ENCODE measurements around the gene PKD1.

PKD1 gene

DNA sequence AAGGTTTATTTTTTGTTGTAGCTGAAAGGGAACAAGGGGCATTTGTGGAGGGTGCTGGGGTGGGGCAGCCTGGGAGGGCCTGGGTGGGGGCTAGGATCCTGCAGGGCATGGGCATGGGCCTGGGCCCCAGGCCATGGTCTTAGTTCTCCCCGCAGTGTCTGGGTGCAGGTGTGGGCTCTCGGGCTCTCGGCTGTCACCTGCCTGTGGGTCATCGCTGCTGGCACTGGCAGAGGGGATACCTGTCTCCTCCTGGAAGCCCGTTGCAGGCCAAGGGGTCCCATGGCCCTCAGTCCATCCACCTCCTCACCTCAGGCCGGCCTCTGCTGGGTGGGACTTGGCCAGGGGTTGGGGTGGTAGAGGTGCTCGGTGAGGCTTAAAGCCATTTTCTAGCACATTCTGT, 57.6 kb downstream of the PKD1 start:
- no peak for TF ChIP-seq POLR2AphosphoS5 (IDR thresholded peaks at IDR 0.05; ENCODE audit: low read depth, low read length)
- TF ChIP-seq TAF1 (IDR thresholded peaks at IDR 0.05; ENCODE audit: low read depth, low read length): no peak
- TF ChIP-seq POLR2A (IDR thresholded peaks at IDR 0.05; ENCODE audit: low read depth, low read length): no peak
- TF ChIP-seq SPI1 (IDR thresholded peaks at IDR 0.05; ENCODE audit: low read depth, low read length): no peak
- TF ChIP-seq PAX5 (IDR thresholded peaks at IDR 0.05; ENCODE audit: insufficient read depth, low read length, severe bottlenecking): no peak
- no peak for TF ChIP-seq POU2F2 (IDR thresholded peaks at IDR 0.05; ENCODE audit: low read depth, low read length)
- FAIRE-seq (no peak), DNase-seq (ENCODE audit: insufficient read length, low spot score) (no peak)

GRCh38 chr16:2077696-2078095, 58.0 kb downstream of the PKD1 start:
- DNase-seq (ENCODE audit: insufficient read length, low spot score) (no peak), FAIRE-seq (no peak)
- no peak for TF ChIP-seq PAX5 (IDR thresholded peaks at IDR 0.05; ENCODE audit: insufficient read depth, low read length, severe bottlenecking)
- no peak for TF ChIP-seq POLR2AphosphoS5 (IDR thresholded peaks at IDR 0.05; ENCODE audit: low read depth, low read length)

DNA sequence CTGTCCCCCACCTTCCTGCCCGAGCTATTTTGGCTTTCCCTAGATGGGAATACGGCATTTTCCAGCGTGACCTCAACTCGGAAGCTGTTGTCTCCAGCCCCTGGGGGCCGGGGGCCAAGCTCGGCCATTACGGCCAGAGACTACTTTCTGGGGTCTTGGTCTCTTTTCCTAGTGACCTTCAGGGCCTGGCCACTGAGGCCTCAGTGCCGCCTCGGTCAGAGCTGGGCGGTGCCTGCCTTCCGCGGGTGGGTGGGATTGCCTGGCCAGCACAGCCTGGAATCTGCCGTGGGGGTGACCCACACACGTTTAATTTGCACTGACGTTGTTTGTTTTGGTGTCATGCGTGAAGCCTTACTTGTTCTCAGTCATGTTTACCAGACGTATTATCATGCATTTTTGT, 58.7 kb downstream of the PKD1 start:
- TF ChIP-seq POU2F2 (IDR thresholded peaks at IDR 0.05; ENCODE audit: low read depth, low read length) (no peak), TAF1 (IDR thresholded peaks at IDR 0.05; ENCODE audit: low read depth, low read length) (no peak), PAX5 (IDR thresholded peaks at IDR 0.05; ENCODE audit: insufficient read depth, low read length, severe bottlenecking) (no peak), POLR2AphosphoS5 (IDR thresholded peaks at IDR 0.05; ENCODE audit: low read depth, low read length) (no peak), POLR2A (IDR thresholded peaks at IDR 0.05; ENCODE audit: low read depth, low read length) (no peak), SPI1 (IDR thresholded peaks at IDR 0.05; ENCODE audit: low read depth, low read length) (no peak)
- DNase-seq (ENCODE audit: insufficient read length, low spot score): no peak
- FAIRE-seq: no peak

- DNase-seq (ENCODE audit: insufficient read length, low spot score) (no peak), FAIRE-seq (no peak)
These were observed 59.4 kb downstream of the PKD1 start for GRCh38 chr16:2076072-2076865.

DNA sequence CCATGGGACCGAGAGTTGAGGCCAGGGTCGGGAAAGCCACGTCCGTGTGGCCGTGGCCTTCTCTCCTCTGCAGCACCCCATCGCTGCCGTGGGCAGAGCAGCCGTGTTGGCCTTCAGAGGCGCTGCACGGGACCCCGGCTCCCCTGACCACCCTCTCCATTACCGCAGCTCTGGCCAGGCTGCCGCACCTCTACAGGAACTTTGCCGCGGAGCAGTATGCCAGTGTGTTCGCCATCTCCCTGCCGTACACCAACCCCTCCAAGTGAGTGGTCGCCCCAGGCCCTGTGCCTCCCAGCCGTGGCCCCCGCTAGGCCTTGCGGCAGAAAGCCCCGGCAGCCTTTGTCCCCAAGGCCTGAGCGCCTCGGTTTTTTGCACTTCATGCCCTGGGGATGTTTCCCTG, 60.1 kb downstream of the PKD1 start:
- DNase-seq (ENCODE audit: insufficient read length, low spot score) (no peak), FAIRE-seq (no peak)
- no peak for TF ChIP-seq POU2F2 (IDR thresholded peaks at IDR 0.05; ENCODE audit: low read depth, low read length)
- TF ChIP-seq TAF1 (IDR thresholded peaks at IDR 0.05; ENCODE audit: low read depth, low read length): no peak
- TF ChIP-seq PAX5 (IDR thresholded peaks at IDR 0.05; ENCODE audit: insufficient read depth, low read length, severe bottlenecking): no peak
- no peak for TF ChIP-seq POLR2A (IDR thresholded peaks at IDR 0.05; ENCODE audit: low read depth, low read length)
- no peak for TF ChIP-seq POLR2AphosphoS5 (IDR thresholded peaks at IDR 0.05; ENCODE audit: low read depth, low read length)
- TF ChIP-seq SPI1 (IDR thresholded peaks at IDR 0.05; ENCODE audit: low read depth, low read length): no peak

More at GRCh38 chr16:2076072-2076865, 59.4 kb downstream of the PKD1 start:
- TF ChIP-seq POLR2AphosphoS5 (IDR thresholded peaks at IDR 0.05; ENCODE audit: low read depth, low read length): no peak
- TF ChIP-seq TAF1 (IDR thresholded peaks at IDR 0.05; ENCODE audit: low read depth, low read length): no peak
- no peak for TF ChIP-seq SPI1 (IDR thresholded peaks at IDR 0.05; ENCODE audit: low read depth, low read length)
- TF ChIP-seq POLR2A (IDR thresholded peaks at IDR 0.05; ENCODE audit: low read depth, low read length): no peak
- TF ChIP-seq POU2F2 (IDR thresholded peaks at IDR 0.05; ENCODE audit: low read depth, low read length): no peak
- no peak for TF ChIP-seq PAX5 (IDR thresholded peaks at IDR 0.05; ENCODE audit: insufficient read depth, low read length, severe bottlenecking)

DNA sequence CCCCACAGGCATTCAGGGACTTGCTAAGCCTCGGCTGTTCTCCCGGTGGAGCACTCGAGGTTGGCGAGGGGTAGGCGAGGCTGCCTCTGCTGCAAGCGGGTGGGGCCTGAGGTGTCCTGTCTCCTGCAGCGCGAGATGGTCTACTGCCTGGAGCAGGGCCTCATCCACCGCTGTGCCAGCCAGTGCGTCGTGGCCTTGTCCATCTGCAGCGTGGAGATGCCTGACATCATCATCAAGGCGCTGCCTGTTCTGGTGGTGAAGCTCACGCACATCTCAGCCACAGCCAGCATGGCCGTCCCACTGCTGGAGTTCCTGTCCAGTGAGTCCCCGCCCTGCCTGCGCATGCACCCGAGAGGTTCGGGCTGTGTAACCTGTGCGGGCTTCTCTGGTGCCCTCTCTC, 61.6 kb downstream of the PKD1 start:
- TF ChIP-seq SPI1 (IDR thresholded peaks at IDR 0.05; ENCODE audit: low read depth, low read length) (no peak), PAX5 (IDR thresholded peaks at IDR 0.05; ENCODE audit: insufficient read depth, low read length, severe bottlenecking) (no peak), POU2F2 (IDR thresholded peaks at IDR 0.05; ENCODE audit: low read depth, low read length) (no peak), POLR2AphosphoS5 (IDR thresholded peaks at IDR 0.05; ENCODE audit: low read depth, low read length) (no peak), TAF1 (IDR thresholded peaks at IDR 0.05; ENCODE audit: low read depth, low read length) (no peak), POLR2A (IDR thresholded peaks at IDR 0.05; ENCODE audit: low read depth, low read length) (no peak)
- FAIRE-seq (no peak), DNase-seq (ENCODE audit: insufficient read length, low spot score) (no peak)

DNA sequence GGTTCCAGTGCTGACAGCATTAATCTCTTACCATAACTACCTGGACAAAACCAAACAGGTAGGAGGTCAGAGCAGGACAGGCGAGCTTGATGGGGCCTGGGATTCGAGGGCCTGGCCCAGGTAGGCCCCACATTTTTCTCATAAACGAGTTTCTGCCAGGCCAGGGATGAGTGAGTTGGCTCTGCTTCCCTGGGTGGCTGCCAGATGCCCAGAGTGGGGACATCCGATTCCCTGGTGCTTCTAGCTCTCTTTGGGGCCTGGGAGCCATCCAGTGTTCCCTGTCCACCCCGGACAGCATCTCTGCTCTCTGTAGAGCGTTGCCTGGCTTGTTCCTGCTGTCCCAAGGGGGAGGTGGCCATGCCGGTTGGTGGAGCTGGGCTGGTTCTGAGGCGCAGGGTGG, 62.8 kb downstream of the PKD1 start:
- TF ChIP-seq TAF1 (IDR thresholded peaks at IDR 0.05; ENCODE audit: low read depth, low read length): no peak
- TF ChIP-seq SPI1 (IDR thresholded peaks at IDR 0.05; ENCODE audit: low read depth, low read length): no peak
- no peak for TF ChIP-seq POU2F2 (IDR thresholded peaks at IDR 0.05; ENCODE audit: low read depth, low read length)
- TF ChIP-seq PAX5 (IDR thresholded peaks at IDR 0.05; ENCODE audit: insufficient read depth, low read length, severe bottlenecking): no peak
- no peak for TF ChIP-seq POLR2A (IDR thresholded peaks at IDR 0.05; ENCODE audit: low read depth, low read length)
- TF ChIP-seq POLR2AphosphoS5 (IDR thresholded peaks at IDR 0.05; ENCODE audit: low read depth, low read length): no peak
- DNase-seq (ENCODE audit: insufficient read length, low spot score): no peak
- no peak for FAIRE-seq

DNA sequence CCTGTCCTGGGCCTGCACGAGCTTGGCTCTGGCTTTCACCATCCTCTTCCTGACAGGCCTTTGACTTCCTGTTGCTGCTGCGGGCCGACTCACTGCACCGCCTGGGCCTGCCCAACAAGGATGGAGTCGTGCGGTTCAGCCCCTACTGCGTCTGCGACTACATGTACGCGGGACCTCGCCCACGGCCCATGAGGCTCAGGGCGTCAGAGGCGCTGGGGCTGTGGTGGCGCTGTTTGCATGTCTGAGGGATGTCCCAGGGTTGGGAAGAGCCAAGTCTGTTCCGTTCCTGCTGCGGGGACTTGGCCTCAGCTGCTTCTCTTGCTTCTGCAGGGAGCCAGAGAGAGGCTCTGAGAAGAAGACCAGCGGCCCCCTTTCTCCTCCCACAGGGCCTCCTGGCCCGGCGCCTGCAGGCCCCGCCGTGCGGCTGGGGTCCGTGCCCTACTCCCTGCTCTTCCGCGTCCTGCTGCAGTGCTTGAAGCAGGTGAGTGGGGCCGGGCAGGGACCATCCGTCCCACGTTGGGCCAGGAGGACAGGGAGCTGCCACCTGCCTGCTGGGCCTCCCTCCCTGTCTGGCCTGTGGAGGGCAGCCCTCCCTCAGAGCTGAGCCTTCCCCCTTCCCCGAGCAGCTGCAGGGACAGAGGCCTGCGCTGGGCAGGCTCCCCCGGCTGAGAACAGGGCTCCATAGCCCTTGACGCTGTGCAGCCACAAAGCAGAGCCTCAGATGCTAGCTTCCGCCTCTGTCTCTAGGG, 64.1 kb downstream of the PKD1 start:
- DNase-seq (ENCODE audit: insufficient read length, low spot score) (no peak), FAIRE-seq (no peak)
- no peak for TF ChIP-seq POLR2A (IDR thresholded peaks at IDR 0.05; ENCODE audit: low read depth, low read length)
- no peak for TF ChIP-seq SPI1 (IDR thresholded peaks at IDR 0.05; ENCODE audit: low read depth, low read length)
- TF ChIP-seq POU2F2 (IDR thresholded peaks at IDR 0.05; ENCODE audit: low read depth, low read length): no peak
- no peak for TF ChIP-seq PAX5 (IDR thresholded peaks at IDR 0.05; ENCODE audit: insufficient read depth, low read length, severe bottlenecking)
- no peak for TF ChIP-seq TAF1 (IDR thresholded peaks at IDR 0.05; ENCODE audit: low read depth, low read length)
- no peak for TF ChIP-seq POLR2AphosphoS5 (IDR thresholded peaks at IDR 0.05; ENCODE audit: low read depth, low read length)

DNA sequence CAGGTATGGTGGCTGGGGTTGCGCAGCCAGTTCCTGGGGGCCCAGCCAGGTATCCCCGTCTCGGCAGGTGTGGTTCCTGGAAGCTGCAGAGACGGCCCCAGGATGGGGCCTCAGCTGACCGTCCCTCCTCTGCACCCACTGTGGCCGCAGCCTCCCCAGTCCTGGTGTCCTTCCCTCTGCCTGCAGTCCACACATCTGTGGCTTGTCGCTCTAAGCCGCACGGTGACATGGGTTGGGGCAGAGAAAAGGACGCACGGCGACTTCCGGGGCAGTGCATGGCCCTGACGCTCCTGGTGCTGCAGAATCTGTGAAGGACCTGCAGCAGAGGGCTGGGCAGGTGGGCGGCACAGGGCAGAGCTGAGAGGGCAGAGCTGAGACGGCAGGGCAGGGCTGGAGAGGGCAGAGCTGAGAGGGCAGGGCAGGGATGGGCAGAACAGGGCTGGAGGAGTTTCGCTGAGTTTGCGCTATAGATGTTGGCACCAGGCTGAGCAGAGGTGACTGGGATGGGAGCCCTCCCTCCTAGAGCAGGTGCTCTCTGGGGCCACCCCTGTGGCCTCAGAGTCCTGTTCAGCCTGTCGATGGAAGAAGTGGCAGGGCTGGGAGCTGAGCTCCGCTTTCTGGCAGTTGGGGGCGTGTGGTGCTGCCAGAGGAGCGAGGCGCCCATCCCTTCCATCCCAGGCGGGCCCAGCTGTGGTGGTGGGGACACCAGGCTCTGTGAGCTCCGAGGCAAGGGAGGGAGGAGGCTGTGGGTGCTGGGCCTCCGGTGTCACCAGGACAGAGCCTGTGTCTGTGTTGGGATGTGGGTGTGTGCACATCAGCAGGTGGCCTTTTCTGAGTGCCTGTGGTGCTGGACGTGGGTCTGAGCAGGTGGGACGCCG, 64.9 kb downstream of the PKD1 start:
- FAIRE-seq (no peak), DNase-seq (ENCODE audit: insufficient read length, low spot score) (no peak)
- TF ChIP-seq POU2F2 (IDR thresholded peaks at IDR 0.05; ENCODE audit: low read depth, low read length) (no peak), POLR2AphosphoS5 (IDR thresholded peaks at IDR 0.05; ENCODE audit: low read depth, low read length) (no peak), POLR2A (IDR thresholded peaks at IDR 0.05; ENCODE audit: low read depth, low read length) (no peak), SPI1 (IDR thresholded peaks at IDR 0.05; ENCODE audit: low read depth, low read length) (no peak), TAF1 (IDR thresholded peaks at IDR 0.05; ENCODE audit: low read depth, low read length) (no peak), PAX5 (IDR thresholded peaks at IDR 0.05; ENCODE audit: insufficient read depth, low read length, severe bottlenecking) (no peak)

All from GM12891 (cell line).